Dermis blood vessel endothelial cell (primary cell): Measurements from ENCODE around the gene ANO7. TPM values are rescaled to one million over a fixed set of nuclear protein-coding genes. Genes with fewer than 3 reads are reported as not detected.
A peak's percentile ranks its signal among the peaks of the same experiment; 100 is the strongest.

Experiments used
- DNase-seq: peaks from one replicate; pipeline ENCODE4 v3.0.0; 2010
- total RNA-seq: library from RNA; depleted of rRNA; stranded (reverse); fragments of >200 nt; gene quantifications from 2 replicates; pipeline ENCODE4 v1.2.3, GENCODE V29; 2014

ANO7 gene, protein sequence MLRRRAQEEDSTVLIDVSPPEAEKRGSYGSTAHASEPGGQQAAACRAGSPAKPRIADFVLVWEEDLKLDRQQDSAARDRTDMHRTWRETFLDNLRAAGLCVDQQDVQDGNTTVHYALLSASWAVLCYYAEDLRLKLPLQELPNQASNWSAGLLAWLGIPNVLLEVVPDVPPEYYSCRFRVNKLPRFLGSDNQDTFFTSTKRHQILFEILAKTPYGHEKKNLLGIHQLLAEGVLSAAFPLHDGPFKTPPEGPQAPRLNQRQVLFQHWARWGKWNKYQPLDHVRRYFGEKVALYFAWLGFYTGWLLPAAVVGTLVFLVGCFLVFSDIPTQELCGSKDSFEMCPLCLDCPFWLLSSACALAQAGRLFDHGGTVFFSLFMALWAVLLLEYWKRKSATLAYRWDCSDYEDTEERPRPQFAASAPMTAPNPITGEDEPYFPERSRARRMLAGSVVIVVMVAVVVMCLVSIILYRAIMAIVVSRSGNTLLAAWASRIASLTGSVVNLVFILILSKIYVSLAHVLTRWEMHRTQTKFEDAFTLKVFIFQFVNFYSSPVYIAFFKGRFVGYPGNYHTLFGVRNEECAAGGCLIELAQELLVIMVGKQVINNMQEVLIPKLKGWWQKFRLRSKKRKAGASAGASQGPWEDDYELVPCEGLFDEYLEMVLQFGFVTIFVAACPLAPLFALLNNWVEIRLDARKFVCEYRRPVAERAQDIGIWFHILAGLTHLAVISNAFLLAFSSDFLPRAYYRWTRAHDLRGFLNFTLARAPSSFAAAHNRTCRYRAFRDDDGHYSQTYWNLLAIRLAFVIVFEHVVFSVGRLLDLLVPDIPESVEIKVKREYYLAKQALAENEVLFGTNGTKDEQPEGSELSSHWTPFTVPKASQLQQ
- total RNA-seq, result 0.34 and 1.1 TPM in 2 replicates

DNA sequence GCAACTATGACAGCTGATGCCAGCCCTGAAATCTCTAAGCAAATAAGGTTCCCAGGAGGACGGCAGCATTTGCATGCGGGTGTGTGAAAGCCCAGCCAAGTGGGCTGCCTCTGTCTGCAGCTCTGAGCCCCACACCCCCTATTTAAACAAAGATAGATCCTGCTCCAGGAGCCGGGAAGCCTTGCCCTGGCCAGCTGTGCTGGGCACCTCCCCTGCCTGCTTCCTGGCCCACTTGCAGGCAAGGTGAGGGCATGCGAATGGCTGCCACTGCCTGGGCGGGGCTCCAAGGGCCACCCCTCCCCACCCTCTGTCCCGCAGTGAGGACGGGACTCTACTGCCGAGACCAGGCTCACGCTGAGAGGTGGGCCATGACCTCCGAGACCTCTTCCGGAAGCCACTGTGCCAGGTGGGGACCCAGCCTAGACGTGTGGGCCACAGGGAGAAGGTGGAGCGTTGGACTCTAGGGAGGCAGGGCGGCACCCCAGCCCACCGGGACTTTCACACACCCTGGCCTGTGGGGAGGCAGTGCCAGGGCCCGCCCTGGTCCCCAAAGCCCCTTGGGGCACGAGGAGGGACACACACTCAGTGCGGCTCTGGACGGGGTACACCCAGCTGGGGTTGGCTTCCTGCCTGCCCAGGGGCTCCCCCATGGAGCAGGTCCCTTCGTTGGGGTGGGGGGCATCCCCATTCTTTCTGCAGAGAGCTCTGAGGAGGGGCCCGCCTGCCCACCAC is at the start of gene ANO7:
Gene ANO7, plus strand, starts transcription at position 317 of the 732 bp plus-strand sequence. CDS start 1,387 bp downstream, outside the sequence.
- DNase-seq, result no peak

DNA sequence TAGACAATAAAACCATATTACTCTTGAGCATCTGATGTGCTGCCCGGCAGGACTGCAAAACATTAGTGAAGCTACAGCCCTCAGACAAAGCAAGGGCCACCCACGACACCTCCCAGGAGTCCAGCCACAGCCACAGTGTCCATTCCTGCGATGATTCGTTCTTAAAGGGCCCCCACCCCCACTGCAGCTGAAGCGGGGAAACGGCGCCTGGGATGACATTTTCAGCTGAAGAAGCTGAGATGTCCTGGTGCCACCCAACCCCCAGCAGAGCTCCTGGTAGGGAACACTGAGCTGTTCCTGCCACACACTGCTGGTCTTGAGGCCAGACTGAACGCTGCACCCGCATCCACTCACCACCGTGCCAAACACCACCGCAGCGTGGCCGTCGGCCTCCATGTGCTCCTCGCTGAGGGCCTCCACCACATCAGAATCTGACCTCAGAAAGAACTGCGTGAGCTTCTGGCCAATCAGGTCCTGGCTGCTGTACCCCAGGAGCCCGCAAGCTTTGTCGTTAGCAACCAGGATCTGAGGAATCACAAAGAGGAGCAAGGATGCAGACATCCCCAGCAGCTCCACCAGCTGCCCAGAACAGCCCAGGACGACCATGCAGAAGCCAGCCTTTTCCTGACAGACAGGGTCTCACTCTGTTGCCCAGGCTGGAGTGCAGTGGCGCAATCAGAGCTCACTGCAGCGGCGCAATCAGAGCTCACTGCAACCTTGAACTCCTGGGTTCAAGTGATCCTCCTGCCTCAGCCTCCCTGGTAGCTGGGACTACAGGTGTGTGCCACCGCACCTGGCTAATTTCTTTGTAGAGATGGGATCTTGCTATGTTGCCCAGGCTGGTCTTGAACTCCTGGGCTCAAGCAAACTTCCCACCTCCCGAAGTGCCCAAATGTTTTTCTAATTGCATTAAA is 48.7 kb upstream of the ANO7 start:
- no peak for DNase-seq

DNA sequence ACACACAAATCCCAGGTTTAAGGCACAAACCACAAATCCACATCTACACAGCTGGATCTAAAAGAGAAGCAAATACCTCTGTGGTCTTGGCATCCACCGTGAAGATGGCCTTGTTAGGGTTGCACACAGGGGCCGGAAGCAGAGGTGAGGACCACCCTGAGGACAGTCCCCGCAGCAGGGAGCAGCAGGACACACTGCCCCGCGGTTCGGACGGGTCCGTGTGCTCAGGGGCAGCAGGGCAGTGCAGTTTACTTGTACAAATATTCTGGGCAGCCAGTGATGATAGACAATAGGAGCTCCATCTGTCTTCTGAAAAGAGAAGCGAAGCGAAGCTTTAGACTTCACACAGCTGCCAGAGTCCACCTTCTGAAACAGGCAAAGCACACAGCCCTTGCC is 48.0 kb upstream of the ANO7 start:
- no peak for DNase-seq

DNA sequence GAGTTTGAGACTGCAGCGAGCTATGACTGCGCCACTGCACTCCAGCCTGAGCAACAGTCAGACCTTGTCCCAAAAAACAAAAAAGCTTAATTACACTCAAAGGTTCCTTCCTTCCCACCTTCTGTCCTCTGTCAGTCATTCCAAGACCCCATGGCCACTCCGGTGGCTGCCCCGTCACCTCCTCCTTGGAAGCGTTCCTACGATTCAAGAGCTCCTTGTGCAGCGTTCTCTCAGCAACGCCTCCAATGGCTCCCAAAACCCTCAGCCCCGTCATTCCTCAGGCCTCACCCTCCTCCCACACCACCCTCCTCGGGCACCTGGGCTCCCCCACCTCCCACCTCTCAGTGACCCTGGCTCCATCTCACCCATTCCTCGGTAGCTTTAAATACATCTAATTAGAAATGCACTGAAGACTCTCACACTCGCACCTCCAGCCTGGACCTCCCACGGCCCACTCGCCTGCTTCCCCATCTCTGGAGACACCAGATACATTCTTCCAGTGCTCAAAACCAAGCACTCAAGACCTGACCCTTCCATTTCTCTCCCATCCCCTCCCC is 47.2 kb upstream of the ANO7 start:
- no peak for DNase-seq

DNA sequence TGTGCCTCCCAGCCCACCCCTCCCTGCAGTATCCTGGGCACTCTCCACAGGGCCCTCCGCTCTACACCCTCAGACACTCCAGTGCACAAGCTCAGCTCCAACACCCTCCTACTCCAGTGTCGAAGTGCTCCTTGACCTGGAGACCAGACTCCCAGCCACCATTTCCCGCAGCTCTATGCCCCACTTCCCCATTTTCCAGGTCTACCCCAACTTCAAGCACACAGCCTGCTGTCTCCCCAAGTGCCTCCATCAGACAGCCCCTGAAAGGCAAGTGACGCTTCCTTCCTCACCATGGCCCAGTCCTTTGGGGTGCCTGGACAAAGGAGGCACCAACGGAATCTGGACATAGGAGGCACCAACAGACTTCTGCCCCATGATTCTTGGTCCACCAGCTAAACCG is 46.4 kb upstream of the ANO7 start:
- DNase-seq, result no peak

GRCh38 chr2:241142593-241142992 is 45.9 kb upstream of the ANO7 start:
- no peak for DNase-seq

DNA sequence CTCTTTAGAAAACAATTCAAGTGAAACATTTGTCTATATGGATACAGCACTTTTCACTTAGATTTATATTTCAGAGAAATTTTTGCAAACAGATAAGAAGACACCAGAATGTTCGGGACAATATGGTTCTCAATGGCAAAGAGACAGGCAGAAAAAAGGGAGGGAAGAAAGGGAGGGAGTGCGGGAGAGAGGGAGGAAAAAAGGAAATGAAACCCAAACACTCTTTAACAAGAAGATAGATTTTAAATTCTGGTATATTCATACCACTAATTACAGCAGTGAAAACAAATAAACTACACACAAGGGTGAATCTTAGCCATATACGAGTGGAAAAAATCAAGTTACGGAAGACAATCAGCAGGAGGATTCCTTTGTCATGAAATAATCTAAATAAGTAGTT is 42.2 kb upstream of the ANO7 start:
- DNase-seq, result no peak

DNA sequence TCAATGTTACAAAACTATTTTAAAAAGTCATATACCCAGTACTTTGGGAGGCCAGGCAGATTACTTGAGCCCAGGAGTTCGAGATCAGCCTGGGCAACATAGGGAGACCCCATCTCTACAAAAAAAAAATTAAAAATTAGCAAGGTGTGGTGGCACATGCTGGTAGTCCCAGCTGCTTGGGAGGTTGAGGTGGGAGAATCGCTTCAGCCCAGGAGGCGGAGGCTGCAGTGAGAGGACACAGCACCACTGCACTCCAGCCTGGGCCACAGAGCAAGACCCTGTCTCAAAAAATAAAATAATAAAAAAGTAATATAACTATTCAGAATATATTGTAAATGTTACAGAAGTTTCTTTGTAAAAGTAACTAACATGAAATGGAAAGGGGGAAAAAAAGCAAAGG is 41.1 kb upstream of the ANO7 start:
- DNase-seq, result no peak

- DNase-seq, result no peak
Measured at GRCh38 chr2:241148239-241148638, 40.2 kb upstream of the ANO7 start.

- peak; percentile 96 for DNase-seq
Measured at GRCh38 chr2:241148891-241149674, 39.4 kb upstream of the ANO7 start, which contains the start of gene PASK. PASK (minus strand) TSS chr2:241149472; CDS start chr2:241143032, 6,440 bp downstream.

DNA sequence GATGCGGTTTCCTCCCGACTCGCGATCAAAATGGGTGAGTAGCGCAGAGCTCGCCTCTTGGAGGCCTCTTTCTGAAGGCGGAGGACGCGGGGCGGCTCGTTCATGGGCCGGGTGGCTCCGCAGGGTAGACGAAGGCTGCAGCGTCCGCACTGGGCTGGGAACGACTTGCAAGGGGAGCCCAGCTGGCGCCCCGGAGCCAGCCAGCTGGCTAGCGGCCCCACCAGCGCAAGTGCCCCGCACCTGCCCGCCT is 38.9 kb upstream of the ANO7 start:
- DNase-seq, result no peak

DNA sequence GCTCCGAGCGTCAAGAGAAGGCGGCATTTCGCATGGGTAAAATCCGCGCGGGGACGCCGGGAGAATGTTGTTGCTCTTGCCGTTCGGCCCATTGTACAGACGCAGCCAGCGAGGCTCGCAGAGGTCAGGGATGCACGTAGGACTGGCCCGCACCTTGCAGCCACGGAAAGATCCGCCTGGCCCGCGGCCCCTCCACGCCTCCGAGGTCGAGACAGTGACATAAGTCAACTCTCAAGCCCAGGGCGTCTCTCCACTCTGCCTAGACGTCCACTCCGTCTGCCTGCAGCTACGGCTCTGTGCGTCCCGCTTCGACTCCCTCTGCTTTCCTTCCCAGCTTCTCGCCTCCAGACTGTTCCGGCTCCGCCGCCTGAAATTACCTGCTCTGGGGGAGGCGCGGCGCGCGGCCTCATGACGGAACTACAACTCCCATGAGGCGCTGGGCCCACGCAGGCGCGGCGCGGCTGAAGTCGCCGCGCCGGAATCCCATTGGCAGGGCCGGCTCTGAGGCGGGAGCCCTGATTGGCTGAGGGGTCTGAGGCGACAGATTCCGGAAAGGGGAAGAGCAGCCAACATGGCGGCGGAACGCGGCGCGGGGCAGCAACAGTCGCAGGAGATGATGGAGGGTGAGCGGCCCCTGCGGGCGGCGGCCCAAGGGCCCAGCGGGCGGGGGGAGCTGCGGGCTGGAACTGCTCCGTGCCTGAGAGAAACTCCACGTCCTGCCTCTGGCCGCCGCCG is 38.4 kb upstream of the ANO7 start, which contains the start of gene PPP1R7:
Gene PPP1R7, plus strand, starts transcription at position 543 of the 735 bp plus-strand sequence. Its CDS starts 29 bp downstream, at position 572.
- DNase-seq, result peak; percentile 96

- DNase-seq, result no peak
Measured at GRCh38 chr2:241150660-241151530, 37.6 kb upstream of the ANO7 start.

DNA sequence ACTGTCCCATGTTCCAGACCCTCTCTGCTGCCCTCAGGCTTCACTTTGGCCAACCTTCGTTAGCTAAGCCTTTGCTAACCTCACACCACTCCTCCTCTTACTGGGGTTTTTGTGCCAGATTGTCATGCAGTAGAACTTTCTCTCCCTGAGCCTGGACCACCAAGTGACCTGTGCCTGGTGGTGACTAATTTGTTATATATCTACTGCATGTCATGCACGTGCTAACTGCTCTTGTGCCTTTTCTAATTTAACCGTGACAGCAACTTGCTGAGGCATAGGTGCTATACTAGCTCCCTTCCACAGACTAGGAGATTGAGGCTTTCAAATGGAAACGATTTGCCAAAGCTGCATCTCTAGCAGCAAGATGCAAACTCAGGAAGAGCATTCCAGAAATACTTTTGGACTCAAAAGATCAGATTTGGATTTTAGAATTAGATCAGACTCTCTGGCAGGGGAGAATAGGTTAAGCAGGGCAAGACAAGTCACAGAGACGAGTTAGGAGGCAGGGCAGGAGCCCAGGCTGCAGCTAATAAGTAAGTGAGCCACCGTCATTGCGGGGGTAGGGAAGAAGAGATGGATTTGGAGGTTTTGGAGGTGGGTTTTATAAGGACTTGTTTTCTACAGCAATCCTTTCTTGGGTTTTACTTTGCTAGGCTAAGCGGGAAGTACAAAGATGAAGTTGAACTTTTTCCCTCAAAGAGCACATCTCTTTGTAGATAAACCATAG is 36.4 kb upstream of the ANO7 start:
- DNase-seq, result no peak

- no peak for DNase-seq
Measured at GRCh38 chr2:241153616-241154015, 34.9 kb upstream of the ANO7 start.

- no peak for DNase-seq
Measured at GRCh38 chr2:241154915-241155314, 33.6 kb upstream of the ANO7 start.

GRCh38 chr2:241155936-241156335 is 32.5 kb upstream of the ANO7 start:
- DNase-seq, result no peak

DNA sequence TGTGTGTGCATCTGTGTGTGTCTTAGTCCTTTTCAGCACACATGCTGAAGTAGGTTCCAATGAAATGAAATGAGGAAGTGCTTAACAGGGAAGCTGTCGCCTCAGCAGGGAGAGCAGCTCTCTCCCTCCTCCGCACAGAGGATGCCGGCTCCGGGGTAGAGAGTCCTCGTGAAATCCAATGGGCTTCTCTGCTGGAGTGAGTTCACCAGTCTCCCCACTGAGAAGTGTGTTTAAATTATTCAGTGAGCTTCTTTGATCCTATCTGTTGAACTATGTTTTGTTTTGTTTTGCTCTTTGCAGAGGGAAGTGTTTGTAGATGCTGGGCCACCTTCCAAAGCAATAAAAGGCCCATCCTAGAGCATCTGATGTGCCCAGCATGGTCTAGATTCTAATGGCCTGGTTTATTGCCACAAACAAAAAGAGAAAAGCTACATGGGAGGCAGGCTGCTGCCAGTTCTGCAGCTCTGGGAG is 31.5 kb upstream of the ANO7 start:
- no peak for DNase-seq
